ENCODE measurements around the gene IDS.
"Not testable (repeated sequence)": the region's sequence is repeated elsewhere in the genome, so short reads cannot be mapped to it uniquely, and the experiment has no call there.

IDS gene

DNA sequence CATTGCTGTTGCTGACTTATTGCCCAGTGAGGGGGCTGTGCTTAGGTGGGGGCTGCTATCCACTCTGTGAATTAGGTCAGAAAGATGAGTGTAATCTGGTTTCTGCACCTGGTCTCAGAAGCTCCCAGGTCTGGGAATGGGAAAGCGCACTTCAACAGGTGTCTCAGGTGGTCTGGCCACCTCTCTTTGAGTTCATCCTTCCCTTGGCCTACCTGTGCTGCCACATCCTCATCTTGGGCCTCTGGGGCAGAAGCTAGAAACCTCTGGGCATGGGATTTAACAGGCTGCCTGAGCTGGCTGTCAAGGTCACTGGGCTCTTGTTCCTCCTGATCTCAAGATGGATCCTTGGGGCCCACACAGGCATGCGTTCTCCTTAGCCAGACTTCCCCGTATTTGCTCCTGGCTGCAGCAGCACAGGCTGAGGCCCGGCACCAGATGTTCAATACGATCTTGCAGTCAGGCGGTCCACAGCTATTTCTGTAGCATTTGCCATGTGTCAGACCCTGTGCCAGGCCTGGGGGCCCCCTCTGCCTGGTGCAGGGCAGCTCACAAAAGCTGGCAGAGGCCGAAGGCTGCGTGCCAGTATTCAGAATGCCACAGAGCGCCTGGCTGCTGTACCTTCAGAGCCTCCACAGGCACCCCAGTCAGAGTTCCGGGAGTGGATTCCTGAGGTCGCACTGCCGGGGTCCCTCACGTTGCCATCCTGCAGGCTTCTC, 21.4 kb upstream of the IDS start:
- DNase-seq, result not testable (repeated sequence)

- DNase-seq, result not testable (repeated sequence)
These were observed 20.8 kb upstream of the IDS start for GRCh38 chrX:149525903-149526302.

DNA sequence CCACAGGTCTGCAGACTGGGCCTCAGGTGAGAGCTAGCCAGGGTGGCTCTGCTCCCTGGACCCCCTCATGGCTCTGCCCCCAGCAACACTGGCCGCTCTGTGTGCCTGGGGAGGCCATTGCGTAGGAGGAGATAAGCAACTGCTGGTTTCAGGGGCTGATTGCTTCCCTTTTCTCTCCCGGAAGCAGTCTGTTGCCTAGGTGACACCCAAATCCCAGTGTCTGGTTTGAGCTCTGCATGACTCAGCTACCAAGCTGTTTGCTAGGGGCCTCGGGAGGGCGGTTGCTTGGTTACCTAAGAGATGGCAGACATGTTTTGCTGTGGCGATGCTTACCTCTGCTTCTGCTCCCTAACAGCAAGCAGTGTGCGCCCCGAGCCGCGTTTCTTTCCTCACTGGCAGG, 20.3 kb upstream of the IDS start:
- DNase-seq, result peak; percentile 14

DNA sequence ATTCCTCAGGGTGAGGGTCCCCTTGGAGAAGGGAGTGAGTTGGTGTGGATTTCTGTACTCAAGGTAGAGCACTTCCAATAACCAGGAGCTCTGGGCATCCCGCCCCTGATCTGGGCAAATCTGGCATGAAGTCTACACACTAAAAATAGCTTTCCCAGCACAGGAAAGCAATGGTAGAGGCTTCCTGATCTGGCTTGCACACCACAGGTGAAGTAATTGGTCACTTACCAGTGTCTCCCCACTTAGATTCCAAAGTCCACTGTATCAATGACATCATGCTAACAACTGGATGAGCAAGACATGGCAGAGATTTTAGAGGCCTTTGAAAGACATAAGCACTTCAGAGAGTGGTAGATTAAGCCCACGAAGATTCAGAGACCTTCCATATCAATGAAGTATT, 17.8 kb upstream of the IDS start:
- no peak for DNase-seq

DNA sequence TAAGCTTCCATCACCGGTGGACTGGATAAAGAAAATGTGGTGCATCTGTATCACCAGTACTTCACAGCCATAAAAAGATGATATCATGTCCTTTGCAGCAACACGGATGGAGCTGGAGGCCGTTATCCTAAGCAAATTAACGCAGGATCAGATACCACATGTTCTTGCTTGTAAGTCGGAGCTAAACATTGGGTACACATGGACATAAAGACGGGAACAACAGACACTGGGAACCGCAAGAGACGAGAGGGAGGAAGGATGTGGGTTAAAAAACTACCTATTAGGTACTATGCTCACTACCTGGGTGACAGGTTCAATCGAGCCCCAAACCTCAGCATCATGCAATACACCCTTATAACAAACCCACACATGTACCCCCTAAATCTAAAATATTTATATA, 16.3 kb upstream of the IDS start:
- no peak for DNase-seq

- DNase-seq, result not testable (repeated sequence)
These were observed 15.7 kb upstream of the IDS start for GRCh38 chrX:149520636-149521277.

DNA sequence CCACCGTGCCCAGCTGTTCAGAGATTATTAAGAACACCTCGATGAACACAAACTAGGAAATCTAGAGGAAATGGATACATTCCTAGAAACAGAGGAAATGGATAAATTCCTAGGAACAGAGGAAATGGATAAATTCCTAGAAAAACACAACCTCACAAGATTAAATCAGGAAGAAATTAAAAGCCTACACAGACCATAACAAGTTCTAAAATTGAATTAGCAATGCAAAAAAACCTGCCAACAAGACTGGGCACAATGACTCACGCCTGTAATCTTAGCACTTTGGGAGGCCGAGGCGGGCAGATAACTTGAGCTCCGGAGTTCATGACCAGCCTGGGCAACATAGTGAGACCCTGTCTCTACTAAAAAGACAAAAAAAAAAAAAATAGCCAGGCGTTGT, 13.1 kb upstream of the IDS start:
- DNase-seq, result no peak

DNA sequence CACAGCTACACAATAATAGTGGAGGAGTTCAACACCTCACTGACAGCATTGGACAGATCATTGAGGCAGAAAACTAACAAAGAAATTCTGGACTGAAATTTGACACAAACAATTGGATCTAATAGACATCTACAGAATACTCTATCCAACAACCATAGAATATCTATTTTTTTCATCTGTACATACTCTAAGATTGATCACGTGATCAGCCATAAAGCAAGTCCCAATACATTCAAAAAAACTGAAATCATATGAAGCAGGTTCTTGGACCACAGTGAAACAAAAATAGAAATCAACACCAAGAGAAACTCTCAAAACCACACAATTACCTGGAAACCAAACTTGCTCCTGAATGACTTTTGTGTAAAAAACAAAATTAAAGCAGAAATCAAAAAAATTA, 12.2 kb upstream of the IDS start:
- no peak for DNase-seq

DNA sequence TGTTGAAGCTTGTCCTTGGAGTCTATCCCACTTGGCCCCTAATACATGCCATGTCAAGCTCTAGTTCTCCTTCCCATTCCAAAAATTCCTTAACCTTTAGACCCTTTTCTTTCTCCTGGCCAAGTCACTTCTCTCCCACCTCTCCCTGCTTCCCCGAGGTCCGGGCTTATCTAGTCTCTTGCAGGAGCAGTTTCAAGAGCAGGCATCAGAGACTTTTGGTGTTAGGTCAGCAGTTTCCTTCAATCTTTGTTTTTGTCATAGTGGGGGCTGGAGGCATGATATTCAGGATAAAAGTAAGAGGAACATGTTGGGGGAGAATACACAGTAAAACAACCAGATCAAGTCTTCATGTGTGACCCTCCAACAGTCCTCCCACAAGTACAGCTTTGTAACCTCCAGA, 11.5 kb upstream of the IDS start:
- DNase-seq, result no peak

- no peak for DNase-seq
These were observed 11.0 kb upstream of the IDS start for GRCh38 chrX:149515954-149516602.

DNA sequence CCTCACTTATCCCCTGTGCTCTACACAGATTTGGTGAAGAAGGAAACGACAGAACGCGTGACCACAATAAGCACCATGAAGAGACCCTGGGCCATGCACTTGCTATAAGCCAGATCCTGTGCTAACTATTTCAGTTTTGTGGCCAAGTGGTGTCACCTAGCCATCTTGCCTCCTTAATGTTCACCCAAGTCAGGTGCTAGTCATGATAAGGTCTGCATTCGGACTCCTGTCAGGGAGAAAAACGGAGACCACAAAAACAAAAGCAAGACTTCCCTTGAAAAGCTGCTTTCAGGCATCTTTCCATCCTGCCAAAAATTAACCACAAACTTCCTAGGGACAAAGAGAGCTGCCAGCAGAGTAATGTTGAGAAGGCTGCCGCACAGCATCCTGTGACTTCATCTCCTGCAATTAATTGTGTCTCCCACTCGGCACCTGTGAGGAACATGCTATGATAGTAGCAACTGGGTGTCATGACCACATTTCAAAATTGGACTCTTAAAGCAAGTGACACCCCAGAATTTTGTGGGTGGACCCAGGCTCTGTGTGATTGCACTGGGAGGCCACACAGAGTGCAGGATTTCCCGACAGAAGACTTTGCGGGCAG, 8.8 kb upstream of the IDS start:
- DNase-seq, result no peak

DNA sequence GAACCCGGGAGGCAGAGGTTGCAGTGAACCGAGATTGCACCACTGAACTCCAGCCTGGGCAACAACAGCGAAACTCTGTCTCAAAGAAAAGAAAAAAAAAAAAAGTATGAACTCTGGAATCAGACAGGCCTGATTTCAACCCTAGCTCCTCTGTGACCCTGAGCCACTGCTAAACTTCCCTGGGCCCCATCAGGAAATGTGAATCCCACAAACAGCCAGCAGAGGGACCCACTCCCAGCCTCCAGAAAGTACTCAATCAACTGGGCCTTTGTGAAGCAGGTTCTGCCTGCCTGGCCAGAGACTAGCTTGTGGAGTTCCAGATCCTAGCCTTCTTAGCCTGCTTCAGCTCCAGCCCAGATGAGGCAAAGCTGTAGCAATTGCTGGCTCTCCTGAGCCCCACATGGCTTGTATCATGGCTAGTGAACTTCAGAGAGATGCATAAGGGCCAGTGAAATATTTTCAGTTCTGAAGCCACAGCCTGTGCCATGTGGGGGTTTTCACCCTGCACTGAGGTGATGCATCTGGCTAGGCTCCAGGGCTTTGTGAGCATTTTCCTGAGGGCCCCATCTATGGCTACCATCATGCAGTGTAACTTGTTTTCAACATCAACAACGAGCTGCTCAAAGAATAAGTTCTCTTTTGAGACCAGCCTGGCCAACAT, 7.2 kb upstream of the IDS start:
- peak; percentile 28 for DNase-seq

DNA sequence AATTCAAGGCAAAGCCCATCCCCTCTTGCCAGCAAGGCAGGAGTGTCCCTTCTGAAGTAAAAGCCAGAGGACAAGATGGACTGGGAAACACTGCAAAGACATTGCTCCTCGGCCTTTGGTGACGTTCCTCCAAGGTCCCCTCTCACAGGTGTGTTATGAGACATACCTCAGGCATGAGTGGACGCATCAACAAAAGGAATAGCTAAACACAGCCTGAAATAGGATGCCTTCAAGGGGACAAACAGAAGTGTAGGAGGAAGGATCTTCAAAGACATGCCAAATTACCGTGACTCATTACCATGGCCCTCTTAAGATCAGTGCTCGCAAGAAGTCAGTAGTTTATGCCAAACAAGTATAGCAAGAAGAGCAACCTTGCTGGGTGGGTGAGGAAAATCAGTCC, 6.0 kb upstream of the IDS start:
- DNase-seq, result no peak

- no peak for DNase-seq
These were observed 5.3 kb upstream of the IDS start for GRCh38 chrX:149510386-149510785.

GRCh38 chrX:149508467-149508866, 3.4 kb upstream of the IDS start:
- no peak for DNase-seq

GRCh38 chrX:149506349-149506748, 1.2 kb upstream of the IDS start:
- no peak for DNase-seq

- no peak for DNase-seq
These were observed 565 bp upstream of the IDS start for GRCh38 chrX:149505671-149506070.

GRCh38 chrX:149504226-149504914, 736 bp downstream of the IDS start:
- DNase-seq, result peak; percentile 53

DNA sequence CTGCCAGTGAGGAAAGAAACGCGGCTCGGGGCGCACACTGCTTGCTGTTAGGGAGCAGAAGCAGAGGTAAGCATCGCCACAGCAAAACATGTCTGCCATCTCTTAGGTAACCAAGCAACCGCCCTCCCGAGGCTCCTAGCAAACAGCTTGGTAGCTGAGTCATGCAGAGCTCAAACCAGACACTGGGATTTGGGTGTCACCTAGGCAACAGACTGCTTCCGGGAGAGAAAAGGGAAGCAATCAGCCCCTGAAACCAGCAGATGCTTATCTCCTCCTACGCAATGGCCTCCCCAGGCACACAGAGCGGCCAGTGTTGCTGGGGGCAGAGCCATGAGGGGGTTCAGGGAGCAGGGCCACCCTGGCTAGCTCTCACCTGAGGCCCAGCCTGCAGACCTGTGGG, 1.7 kb downstream of the IDS start:
- peak; percentile 26 for DNase-seq

- not testable (repeated sequence) for DNase-seq
These were observed 2.2 kb downstream of the IDS start for GRCh38 chrX:149502923-149503322.

GRCh38 chrX:149499766-149500165, 5.3 kb downstream of the IDS start:
- no peak for DNase-seq

DNA sequence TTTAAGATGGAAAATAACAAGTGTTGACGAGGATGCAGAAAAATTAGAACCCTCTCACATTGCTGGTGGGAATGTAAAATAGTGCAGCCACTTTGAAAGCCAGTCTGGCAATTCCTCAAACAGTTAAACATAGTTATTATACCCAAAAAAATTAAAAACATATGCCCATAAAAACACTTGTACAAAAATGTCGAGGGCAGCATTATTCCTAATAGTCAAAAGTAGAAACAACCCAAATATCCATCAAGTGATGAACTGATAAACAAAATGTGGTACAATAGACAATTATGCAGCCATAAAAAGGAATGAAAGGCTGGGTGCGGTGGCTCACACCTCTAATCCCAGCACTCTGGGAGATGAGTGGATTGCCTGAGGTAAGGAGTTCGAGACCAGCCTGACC, 6.3 kb downstream of the IDS start:
- DNase-seq, result no peak

- no peak for DNase-seq
These were observed 7.5 kb downstream of the IDS start for GRCh38 chrX:149497626-149498025.
